NB4 (cell line): ENCODE results near the gene SPATA31D1.

Experiments
- POLR2A ChIP-seq: IDR thresholded peaks from 2 replicates; pipeline ENCODE4 v1.6.1; 2011; ENCODE audit warnings: mild to moderate bottlenecking; ENCODE audit not compliant: insufficient read length; ENCODE audit errors: extremely low read depth
- TF ChIP-seq, protein P1 (sequence below): IDR thresholded peaks from one replicate; pipeline ENCODE4 v1.5.1; 2012; ENCODE audit warnings: low read depth, low read length
- TF ChIP-seq, protein P2 (sequence below): IDR thresholded peaks from 2 replicates; pipeline ENCODE4 v1.6.1; 2011; ENCODE audit warnings: low read depth, low read length

DNA sequence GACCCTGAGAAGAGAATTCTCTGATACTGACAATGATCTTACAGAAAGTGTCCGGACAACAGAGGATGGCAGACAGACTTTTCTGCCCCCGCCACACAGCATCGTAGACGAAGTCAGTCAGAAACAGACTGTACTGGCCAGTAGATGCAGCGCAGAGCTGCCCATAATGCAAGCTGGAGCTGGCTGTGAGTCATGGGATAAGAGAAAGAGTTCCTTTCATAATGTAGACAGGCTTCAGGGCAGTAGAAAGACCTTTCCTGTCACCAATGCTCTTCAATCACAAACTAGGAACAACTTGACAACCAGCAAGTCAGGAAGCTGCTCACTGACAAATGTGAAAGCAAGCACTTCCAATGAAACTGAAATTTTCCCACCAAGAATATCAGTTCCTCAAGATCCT is 5.1 kb downstream of the SPATA31D1 start:
- TF ChIP-seq, protein P1, sequence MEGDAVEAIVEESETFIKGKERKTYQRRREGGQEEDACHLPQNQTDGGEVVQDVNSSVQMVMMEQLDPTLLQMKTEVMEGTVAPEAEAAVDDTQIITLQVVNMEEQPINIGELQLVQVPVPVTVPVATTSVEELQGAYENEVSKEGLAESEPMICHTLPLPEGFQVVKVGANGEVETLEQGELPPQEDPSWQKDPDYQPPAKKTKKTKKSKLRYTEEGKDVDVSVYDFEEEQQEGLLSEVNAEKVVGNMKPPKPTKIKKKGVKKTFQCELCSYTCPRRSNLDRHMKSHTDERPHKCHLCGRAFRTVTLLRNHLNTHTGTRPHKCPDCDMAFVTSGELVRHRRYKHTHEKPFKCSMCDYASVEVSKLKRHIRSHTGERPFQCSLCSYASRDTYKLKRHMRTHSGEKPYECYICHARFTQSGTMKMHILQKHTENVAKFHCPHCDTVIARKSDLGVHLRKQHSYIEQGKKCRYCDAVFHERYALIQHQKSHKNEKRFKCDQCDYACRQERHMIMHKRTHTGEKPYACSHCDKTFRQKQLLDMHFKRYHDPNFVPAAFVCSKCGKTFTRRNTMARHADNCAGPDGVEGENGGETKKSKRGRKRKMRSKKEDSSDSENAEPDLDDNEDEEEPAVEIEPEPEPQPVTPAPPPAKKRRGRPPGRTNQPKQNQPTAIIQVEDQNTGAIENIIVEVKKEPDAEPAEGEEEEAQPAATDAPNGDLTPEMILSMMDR, result no peak
- TF ChIP-seq POLR2A, result no peak
- TF ChIP-seq, protein P2, sequence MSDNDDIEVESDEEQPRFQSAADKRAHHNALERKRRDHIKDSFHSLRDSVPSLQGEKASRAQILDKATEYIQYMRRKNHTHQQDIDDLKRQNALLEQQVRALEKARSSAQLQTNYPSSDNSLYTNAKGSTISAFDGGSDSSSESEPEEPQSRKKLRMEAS, result no peak
